ENCODE data around the gene PABPN1.

Gene PABPN1

DNA sequence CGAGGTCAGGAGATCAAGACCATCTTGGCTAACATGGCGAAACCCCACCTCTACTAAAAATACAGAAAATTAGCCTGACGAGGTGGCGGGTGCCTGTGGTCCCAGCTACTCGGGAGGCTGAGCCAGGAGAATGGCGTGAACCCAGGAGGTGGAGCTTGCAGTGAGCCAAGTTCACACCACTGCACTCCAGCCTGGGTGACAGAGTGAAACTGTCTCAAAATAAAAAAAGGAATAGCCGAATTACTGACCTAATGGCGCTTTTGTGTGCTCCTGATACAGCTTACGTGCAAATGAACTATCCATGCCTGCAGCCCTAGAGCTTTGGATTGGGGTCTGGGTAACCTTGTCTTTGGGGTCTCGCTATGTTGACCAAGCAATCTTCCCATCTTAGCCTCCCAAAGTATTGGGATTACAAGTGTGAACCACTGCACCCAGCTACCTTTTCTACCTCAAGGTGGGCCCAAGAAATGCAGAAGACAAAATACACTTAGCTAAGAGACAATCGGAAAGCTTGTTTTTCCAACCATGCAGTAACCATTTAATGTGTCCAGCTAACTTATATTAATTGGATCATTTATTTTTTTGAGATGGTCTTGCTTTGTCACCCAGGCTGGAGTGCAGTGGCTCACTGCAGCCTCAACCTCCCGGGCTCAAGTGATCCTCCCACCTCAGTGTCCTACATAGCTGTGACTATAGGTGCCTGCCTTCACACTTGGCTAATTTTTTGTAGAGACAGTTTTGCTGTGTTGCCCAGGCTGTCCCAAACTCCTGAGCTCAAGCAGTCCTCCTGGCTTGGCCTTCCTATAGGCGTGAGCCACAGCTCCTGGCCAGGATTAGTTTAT, 5.5 kb downstream of the PABPN1 start:
- no peak for DNase-seq (ENCODE audit: low read depth)

DNA sequence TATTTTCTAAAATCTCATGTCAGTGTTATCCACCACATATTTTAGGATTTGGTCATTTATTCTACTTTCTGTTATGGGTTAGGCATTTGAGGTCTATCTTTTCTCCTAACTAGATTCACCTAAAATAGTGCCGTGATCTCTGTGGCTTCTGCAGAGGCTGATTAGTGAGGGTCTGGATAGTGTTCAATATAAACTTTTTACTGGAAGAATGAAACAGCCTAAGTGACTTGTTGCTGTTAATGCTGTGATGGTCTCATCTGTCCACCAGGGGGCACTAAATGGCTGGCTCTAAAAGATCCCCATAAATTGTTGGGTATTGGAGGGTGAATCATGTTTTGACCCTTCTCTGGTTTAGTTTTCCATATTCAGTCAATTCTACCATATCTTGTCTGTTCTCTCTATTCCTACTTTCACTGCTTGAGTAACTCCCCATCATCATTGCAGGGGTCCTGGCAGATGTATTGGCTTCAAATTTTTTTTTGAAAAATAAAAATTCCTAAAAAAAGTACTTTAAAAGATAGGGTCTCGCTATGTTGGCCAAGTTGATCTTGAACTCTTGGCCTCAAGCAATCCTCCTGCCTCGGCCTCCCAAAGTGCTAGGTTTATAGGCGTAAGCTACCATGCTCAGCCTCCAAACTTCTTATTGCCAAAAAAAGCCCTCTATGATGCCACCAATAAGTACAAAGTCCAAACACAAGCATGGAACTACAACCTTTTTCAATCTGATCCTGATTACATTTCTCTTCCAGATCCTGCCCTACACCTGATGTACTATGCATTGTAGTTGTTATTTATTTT, 6.9 kb downstream of the PABPN1 start:
- peak; percentile 45 for DNase-seq (ENCODE audit: low read depth)

DNA sequence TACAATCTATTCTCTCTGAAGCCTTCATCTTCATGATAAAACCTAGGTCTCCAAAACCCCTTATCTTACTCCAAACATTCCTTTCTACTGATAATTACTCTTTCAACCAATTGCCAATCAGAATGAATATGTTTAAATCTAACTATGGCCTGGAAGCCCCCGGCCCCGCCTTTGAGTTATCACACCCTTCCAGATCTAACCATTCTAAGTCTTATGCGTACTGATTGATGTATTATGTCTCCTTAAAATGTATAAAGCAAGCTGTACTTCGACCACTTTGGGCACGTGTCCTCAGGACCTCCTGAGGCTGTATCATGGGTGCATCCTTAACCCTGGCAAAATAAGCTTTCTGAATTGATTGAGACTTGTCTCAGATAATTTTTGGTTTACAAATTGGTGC, 14.4 kb downstream of the PABPN1 start:
- no peak for DNase-seq (ENCODE audit: low read depth)

DNA sequence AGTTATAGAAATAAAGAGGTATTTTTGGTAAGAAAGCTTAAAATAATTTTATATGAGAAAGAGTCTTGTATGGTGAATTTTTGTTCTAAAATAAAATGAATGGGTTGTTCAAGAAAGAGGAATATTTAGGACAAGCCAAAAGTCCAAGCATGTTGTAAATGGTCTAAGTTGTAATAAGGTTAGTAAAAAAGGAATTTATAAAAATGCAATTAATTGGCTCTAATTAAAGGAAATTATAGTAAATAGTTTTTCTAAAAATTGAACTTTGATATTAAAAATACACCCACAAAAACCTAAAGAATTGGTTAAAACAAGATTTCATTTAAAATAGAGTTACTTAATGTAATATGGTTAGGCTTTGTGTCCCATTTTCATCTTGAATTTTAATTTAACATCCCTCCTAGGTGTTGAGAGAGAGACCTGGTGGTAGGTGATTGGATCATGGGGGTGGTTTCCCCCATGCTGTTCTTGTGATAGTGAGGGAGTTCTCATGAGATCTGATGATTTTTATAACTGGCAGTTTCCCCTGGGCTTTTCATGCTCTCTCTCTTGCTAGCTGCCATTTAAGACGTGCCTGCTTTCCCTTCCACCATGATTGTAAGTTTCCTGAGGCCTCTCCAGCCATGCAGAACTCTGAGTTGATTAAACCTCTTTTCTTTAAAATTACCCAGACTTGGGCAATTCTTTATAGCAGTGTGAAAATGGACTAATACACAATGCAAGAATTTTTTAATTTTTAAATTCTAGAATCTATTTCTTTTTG, 18.4 kb downstream of the PABPN1 start:
- DNase-seq (ENCODE audit: low read depth), result no peak

DNA sequence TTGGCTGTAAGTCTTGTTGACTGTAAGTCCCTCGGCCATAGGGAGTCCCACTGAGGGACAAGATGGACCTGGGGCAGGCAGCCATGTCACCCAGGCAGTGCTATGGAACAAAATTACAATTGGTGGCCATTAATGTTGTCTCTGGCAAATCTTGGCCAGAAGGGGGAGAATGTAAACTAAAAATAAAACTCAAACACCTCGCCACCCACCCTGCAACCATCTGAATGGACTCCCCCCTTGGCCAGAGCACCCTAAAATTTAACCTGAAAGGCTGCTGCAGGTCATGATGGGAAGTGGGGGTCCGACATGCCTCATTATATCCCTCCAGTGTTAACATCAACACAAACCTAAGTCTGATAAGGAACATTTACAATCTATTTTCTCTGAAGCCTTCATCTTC, 23.2 kb downstream of the PABPN1 start:
- no peak for DNase-seq (ENCODE audit: low read depth)

DNA sequence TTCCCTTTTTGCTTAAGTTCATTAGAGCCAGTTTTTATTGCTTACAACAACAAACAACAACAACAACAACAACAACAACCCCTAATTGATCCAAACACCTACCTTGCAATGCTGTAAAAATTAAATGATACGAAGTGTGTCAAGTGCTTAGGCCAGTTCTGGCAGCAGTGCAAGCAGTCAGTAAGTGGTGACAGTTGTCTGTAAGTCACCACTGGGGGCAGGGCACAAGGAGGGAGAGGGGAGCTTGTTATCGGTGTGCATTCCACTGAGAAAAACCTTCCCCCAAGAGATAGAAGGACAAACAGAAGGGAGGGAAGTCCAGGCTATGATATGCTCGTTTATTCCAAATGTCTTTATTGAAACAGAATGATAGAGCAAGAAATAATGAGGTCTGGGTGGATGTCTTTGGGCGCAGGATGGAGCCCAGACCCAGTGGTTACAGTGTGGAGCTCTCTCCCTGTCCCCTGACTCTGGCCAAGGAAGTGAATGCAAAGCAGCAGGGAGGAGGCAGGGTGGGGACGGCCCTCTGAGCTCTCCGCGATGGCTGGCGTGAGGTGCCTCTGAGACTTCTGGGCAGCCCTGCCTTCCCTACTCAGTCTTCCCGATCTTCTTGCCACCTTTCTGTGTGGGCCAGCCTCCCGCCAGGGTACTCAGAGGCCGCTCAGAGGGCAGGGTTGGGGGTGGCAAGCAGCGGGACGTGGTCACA, 24.9 kb downstream of the PABPN1 start:
- no peak for DNase-seq (ENCODE audit: low read depth)

DNA sequence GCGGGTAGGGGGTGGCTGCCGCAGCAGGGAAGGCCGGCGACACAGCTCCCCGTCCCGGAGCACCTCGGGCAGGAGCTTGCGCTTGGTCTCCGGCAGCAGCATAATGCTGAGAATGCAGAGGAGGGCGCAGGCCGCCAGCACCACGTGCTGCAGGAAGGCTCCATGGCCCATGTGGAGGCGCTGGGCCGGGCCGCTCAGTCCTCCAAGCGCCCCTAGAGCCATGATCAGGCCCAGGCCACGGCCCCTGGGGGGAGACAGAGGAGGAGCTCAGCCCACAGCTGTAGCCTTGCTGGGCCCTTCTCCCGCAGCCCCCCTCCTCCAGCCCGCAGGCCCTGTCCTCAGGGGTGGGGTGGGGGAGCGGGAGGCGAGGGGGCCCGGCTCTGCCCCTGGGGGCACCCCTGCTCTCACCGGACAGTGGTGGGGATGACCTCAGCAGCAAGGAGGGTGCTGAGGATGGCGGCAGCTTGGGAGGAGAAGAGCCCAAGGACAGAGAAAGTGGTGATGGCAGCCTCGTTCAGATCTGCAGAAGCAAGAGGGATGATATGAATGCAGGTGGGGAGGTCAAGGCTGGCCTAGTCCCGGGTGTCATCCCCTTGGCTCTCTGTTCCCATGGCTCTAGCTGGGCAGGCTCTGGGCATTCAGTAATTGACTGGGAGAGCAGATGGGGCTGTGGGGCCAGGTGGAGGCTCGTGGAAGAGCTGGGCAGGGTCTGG, 25.6 kb downstream of the PABPN1 start:
- no peak for DNase-seq (ENCODE audit: low read depth)

DNA sequence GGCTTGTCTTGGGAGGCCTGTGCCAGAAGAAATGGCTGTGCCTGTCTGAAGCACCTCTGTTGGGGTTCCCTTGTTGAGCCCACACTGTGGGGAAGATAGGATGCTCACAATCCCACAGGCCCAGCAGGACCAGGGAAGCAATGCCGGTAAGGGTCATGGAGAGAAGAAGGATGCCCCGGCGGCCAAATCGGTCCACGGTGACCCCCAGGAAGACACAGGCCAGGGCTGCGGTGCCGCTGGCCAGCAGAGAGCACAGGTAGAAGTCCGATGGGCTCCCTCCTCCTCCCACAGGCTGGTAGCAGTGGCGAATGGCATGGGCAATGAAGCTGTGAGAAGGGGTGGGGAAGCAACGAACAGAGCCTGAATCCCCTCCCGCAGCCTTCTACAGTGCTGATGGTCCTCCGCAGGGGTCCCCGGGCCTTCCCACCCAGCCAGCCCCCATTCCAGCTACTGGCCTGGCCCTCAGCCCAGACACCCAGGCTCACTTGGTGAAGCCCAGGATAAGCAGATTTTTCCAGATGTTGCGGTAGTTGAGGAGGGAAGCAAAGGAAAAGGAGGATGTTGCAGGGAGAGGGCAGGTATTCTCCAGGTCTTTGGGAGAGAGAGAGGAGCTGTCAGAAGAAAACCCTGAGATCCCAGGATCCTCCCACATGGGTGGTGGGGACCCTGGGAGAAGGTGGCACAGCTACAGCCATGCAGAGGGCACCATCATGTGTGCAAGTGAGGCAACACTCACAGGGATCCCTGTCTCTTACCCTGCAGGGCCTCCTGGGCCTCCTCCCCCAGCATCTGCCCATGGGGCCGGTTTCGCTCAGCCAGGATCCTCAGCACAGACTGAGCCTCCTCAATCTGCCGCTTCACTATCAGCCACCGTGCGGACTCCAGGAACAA, 26.4 kb downstream of the PABPN1 start:
- DNase-seq (ENCODE audit: low read depth), result no peak

DNA sequence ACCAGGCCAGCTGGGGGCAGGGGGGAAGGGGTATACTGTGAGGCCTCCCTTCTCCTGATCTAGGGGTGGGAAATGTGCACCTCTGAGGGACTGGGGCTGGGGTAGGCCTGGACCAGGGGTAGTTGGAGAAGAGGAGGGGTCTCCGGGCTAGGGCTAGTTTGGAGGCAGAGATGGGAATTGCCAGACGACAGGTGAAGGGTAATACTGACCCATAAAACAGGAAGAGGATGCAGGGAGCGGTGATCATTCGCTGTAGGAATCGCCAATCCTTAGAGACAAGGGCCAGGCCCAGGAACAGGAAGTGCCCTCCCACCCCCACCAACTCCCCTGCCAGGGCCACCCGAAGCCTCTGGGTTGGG, 27.0 kb downstream of the PABPN1 start:
- no peak for DNase-seq (ENCODE audit: low read depth)

DNA sequence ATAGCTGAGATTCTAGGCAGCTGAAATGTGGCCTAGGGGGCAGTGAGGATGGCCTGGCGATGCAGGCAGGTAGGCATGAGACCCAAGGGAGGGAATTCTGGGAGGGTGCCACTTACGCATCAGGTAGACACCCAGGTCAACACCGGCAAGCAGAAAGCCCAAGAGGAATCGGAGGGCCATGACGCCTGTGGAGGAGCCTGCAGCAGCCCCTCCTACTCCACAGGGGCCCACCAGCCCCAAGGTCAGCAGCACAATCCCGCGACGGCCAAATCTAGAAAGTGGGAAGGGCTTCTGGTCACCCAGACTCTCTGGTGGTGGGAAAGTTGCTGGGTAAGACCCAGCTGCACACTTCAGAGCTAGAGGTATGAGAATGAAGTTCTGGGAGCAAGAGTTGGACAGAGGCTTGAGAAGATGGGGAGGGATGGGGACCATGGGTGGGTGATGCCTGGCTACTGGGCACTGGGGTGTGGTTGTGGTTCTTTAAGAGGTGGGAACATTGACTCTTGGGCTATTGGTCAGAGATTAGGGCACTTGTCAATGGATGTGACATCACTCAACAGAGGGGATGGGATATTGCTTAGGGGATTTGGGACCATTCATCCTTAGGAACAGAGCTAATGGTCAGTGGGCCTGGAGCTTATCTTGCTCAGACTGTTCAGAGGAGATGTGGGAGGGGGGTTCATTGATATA, 28.0 kb downstream of the PABPN1 start:
- no peak for DNase-seq (ENCODE audit: low read depth)

DNA sequence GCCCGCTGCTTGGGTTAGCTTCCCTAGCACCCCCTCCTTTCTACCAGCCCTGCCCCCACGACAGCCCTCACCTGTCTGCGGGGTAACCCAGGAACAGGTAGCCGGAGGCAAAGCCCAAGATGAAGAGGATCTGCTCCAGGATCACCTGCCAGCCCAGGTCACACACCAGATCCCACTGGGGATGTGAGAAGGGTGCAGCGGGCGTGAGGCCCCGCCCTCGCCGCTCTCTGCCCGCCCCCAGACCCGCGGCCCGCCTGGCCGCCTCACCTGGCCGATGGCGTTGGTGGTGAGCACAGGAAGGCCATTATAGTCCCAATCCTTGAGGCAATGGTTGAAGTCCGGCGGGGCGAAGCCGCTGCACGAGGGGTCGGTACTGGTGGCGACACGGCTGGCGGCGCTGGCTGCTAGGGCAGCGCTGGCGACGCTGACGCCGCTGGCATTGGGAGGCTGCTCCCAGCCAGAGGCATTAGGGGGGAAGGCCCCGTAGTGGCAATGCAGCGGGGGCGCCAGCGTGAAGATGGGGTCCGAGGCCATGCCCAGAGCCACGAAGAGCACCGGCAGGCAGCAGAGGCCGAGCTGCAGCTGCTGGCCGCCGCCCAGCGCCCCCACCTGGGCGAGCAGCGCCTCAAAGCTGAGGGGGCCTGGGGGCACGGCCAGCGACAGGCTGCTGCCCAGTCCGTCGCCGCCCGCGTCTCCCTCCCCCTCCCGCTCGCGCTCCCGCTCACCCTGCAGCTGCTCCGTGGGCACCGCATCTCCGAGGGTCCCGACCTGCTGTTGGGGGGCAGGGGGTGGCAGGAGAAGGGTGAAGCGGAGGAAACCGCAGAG, 30.6 kb downstream of the PABPN1 start:
- no peak for DNase-seq (ENCODE audit: low read depth)

DNA sequence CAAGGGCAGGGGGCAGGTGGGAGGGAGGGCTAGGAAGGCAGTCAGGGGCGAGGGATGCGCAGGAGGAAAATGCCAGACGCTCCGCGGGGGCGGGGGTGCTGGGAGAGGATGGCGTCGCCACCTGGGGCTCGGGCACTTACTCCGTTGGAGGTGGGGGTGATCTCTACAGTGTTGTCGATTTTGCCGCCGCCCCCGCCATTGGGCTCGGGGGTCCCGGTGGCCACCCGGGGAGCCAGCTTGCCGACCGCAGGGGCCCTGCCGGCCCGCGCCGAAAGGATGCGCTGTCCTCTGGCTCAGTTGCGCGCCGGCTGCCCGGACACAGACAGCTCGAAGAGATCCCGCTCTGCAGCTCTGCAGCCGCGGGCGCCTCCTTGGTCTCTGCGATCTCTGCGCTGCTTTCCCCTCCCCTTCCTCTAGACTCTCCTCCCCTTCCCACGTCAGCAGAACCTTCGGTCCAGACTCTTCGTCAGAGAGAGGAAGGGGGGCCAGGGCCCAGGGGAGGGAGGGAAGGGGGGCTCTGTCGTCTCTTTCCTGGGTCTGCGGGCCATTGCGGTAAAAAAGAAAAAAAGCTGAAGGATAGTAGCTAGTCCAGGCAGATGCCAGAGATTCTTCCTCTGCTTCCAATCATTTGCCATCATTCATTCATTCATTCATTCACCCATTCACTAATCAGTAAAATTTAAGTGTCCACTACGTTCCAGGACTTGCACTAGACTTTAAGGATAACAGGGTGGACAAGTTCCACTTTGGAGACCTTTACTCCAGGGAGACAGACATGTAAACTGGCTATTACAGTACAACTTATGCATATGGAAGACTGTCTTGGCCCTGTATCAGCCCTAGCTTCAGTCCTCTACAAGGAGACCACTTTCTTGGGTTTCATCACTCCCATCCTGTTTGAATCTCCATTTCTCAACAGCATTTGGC, 31.5 kb downstream of the PABPN1 start, which contains the start of gene SLC22A17:
Gene SLC22A17, minus strand, starts transcription at position 382 of the 927 bp plus-strand sequence.
- peak; percentile 10 for DNase-seq (ENCODE audit: low read depth)

DNA sequence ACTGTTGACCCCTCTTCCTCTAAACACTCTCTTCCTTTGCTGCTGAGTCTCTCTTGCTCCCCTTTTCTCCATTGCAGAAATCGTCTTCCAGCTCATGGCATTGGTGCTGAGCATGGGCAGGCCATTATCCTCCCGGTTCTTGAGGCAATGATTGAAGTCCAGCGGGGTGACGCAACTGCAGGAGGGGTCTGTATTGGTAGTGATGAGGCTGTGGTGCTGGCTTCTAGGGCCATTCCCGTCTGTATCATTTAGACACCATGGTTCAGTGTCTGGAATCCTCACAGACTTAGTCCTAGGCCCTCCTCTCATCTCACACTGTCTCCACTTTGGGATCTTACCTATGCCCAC, 32.1 kb downstream of the PABPN1 start:
- no peak for DNase-seq (ENCODE audit: low read depth)

DNA sequence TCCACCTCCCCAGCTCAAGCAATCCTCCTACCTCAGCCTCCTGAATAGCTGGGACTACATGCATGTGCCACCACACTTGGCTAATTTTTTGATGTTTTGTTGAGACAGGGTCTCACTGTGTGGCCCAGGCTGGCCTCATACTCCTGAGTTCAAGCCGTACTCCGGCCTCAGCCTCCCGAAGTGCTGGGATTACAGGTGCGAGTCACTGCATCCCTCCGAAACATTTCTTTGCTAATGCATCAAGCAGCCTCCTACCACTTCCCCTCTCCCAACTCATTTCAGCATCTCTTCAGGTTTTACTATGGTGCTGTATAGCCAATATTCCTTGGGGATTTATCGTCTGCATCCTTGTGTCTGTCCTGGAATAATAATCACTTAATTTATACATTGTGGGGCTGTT, 33.7 kb downstream of the PABPN1 start:
- DNase-seq (ENCODE audit: low read depth), result no peak

DNA sequence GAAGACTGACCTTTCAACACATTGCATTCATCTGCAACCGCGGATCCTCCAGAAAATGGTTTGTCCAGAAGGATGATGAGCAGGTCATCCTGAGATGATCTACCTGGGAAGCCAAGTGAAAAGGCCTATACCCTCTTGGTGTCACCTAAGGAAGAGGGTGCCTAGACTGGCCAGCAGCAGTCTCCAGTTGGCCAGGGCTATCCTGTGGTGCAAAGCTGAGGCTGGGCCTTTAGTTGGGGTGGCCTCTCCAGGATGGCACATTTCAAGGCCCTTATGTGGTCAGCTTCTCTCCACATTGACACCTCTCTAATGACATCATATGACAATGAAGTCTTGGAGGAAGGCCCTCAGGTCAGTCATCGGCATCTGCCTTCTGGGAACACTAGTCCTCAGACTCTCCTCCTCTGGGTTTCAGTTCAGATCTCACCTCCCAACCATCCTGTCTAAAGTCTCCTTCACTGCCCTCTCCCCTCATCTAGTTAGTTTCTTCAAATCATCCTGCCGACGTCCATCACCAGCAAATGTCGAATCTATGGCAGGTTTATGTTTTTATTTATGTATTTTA, 34.7 kb downstream of the PABPN1 start:
- DNase-seq (ENCODE audit: low read depth), result no peak

DNA sequence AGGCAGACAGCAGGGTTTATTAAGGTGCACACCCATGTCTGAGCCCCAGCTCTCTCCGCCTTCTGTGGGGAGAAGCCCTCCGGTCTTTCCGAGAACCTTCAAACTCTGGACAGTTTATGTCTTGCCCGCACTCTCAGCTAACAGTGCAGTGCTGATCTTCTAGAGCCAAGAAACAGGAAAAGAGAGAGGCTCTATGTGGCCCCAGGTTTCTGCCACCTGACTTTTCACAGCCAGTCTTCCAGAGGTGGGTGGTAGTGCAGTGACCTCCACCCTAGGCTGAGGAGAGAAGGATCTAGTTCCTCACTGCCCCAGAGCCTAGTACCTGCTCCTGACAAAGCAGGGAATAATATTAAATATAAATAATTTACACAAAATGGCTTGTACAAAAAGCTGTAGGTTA, 35.4 kb downstream of the PABPN1 start:
- DNase-seq (ENCODE audit: low read depth), result no peak

DNA sequence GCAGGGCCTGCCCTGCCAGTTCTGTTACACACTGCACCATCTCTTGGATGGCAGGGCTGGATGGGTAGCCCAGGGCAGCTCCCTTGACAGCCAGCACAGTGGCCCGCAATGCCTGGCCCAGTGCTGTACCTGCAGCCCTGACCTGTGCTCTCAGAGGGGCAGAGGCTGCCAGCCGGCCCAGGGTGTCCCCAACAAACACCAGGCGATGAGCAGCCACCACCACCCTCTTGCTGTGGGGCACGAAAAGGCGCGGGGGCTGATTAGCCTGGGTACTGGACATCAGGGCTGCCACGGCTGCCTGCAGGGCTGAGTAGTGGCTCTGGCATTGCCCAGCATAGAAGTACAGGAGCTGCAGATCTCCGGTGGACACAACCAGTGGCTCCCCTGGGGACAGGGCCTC, 36.0 kb downstream of the PABPN1 start:
- no peak for DNase-seq (ENCODE audit: low read depth)

Data from stimulated activated CD8-positive, alpha-beta memory T cell treated with anti-CD3 and anti-CD28 coated beads, Interleukin-7, amount 100 ng/mL, for 24 hours (primary cell).